Common myeloid progenitor, CD34-positive (primary cell): ENCODE data around the gene CNNM1.

Experiments
- CTCF ChIA-PET: fragments of 350-600 bp; sonication (Branson Sonifier 250); formaldehyde crosslinking; loops from one replicate; lab custom pipeline; 2021; ENCODE audit warnings: antibody characterized with exemption; lab: Charles Lee
- POLR2A ChIA-PET: fragments of 350-600 bp; sonication (Branson Sonifier 250); formaldehyde crosslinking; loops from one replicate; lab custom pipeline; 2021; ENCODE audit warnings: antibody characterized with exemption; lab: Charles Lee
- DNase-seq, 3 donors: peaks; one replicate each; pipeline versions ENCODE4 v3.0.0 to v3.0.0-alpha.2; 2013
- H3K27ac ChIP-seq, 2 experiments: 1 replicate in 1 of 2; 2 replicates in 1 of 2; pipeline ENCODE4 v1.7.0; 2013; ENCODE audit warnings: inconsistent platforms in 2 of 2, low read length in 2 of 2, mild to moderate bottlenecking in 2 of 2, low read depth in 1 of 2, moderate library complexity in 1 of 2; ENCODE audit not compliant: severe bottlenecking in 2 of 2, insufficient read depth in 1 of 2, poor library complexity in 1 of 2
- H3K27me3 ChIP-seq, 5 experiments: replicated peaks in 2 of 5; 1 replicate in 3 of 5; 2 replicates in 2 of 5; pipeline versions ENCODE4 v1.6.1 to v1.7.0; 2013; ENCODE audit warnings: low read length in 4 of 5, mild to moderate bottlenecking in 2 of 5, moderate library complexity in 2 of 5, inconsistent platforms in 1 of 5; ENCODE audit not compliant: insufficient read depth in 5 of 5, control insufficient read depth in 4 of 5
- H3K36me3 ChIP-seq, 4 experiments: 1 replicate in 2 of 4; 2 replicates in 2 of 4; pipeline versions ENCODE4 v1.6.1 to v1.7.0; 2013; ENCODE audit warnings: low read length in 3 of 4, control low read depth in 1 of 4, mild to moderate bottlenecking in 1 of 4; ENCODE audit not compliant: control insufficient read depth in 4 of 4, insufficient read depth in 4 of 4
- H3K4me1 ChIP-seq, 4 experiments: 1 replicate in 3 of 4; 2 replicates in 1 of 4; pipeline versions ENCODE4 v1.6.1 to v1.7.1; 2013; ENCODE audit warnings: low read length in 3 of 4, mild to moderate bottlenecking in 3 of 4, control low read depth in 1 of 4, inconsistent platforms in 1 of 4, moderate library complexity in 1 of 4; ENCODE audit not compliant: control insufficient read depth in 4 of 4, insufficient read depth in 4 of 4; ENCODE audit errors: control extremely low read depth in 1 of 4
- H3K4me3 ChIP-seq, 7 experiments: 1 replicate in 4 of 7; 2 replicates in 3 of 7; pipeline versions ENCODE4 v1.5.1 to v1.7.0; 2013; ENCODE audit warnings: mild to moderate bottlenecking in 7 of 7, low read length in 6 of 7, moderate library complexity in 6 of 7, inconsistent platforms in 2 of 7, low read depth in 2 of 7, control low read depth in 1 of 7; ENCODE audit not compliant: insufficient read depth in 4 of 7, control insufficient read depth in 1 of 7; ENCODE audit errors: extremely low read depth in 1 of 7
- H3K9me3 ChIP-seq, 5 experiments: 1 replicate in 4 of 5; 2 replicates in 1 of 5; pipeline versions ENCODE4 v1.6.1 to v1.7.1; 2013; ENCODE audit warnings: low read length in 4 of 5, mild to moderate bottlenecking in 2 of 5, inconsistent platforms in 1 of 5, low read depth in 1 of 5, moderate library complexity in 1 of 5; ENCODE audit not compliant: control insufficient read depth in 4 of 5, insufficient read depth in 2 of 5; ENCODE audit errors: control extremely low read depth in 1 of 5
- WGBS: methylation state at CpG from one replicate; pipeline ENCODE4 v1.1.5; 2013; ENCODE audit not compliant: insufficient coverage; 5-methylcytosine and 5-hydroxymethylcytosine counted together

The CNNM1 gene

DNA sequence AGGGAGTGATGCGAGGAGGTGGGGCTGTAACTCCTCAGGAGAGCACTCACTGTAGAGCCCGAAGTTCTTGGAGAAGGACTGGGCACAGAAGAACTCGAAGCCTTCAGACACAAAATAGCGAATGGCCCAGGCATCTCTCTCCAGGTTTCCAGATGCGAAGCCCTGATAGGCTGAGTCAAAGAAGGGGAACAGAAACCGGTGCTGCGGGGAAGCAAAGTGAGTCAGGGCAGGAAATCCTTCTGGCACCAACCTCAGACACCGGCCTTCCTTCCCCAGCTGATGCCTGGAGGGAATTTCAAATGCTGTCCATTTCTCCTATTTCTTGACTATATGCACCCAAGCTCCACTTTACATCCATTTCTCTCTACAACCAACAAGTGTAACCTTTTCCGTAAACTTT, 74.5 kb downstream of the CNNM1 start:
- CTCF ChIA-PET: interaction anchor here (1.3 to 2.6 kb wide), 4 partner anchors 12 to 209 kb away, joined by 3 to 16 read pairs (median 9); no protein-coding TSS in a partner anchor
- POLR2A ChIA-PET: interaction anchor here (0.6 kb wide), 1 partner anchor 839 kb away, joined by 3 read pairs; no protein-coding TSS in a partner anchor

DNA sequence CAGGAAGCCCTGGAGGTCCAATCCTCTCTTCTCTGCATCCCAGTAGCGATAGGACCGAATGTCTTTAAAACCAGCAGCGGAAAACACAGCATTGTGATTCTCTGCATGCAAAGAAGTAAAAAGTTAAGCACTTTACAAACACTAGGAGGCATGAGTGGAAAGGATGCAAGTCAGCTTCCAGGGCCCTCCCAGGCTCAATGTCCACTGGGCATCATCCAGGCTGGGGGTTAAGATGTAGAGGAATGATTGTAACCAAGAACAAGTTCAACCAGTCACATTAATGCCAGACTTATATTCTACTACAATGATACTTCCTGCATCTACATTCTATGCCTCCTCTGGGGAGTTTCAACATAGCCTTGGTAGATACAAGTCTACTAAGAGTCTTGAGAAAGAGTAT, 77.0 kb downstream of the CNNM1 start:
- Histone ChIP-seq H3K27ac (no peak overlapping the region), H3K36me3 (peaks cover 12 to 56% (median 24%) of the 10 kb centered on the region in 4 experiments), H3K4me3 (no peak overlapping the region), H3K9me3 (no peaks in the 10 kb centered on the region), H3K27me3 (no peaks in the 10 kb centered on the region), H3K4me1 (peaks cover 0 to 12% (median 7%) of the 10 kb centered on the region in 4 experiments)
- 100% methylated on average over 2 of the region's 3 CpGs for WGBS
- CTCF ChIA-PET: interaction anchor here (2.4 kb wide), 1 partner anchor 207 kb away, joined by 8 read pairs; no protein-coding TSS in a partner anchor
- no peak for DNase-seq
- POLR2A ChIA-PET: no interaction called here

More for the DNA sequence above, 74.5 kb downstream of the CNNM1 start:
- H3K27ac ChIP-seq: no peak overlapping the region
- H3K27me3 ChIP-seq: no peaks in the 10 kb centered on the region
- peaks cover 13 to 60% (median 33%) of the 10 kb centered on the region in 4 experiments for H3K36me3 ChIP-seq
- WGBS: 19% methylated on average over 8 of the region's 9 CpGs
- H3K9me3 ChIP-seq: no peaks in the 10 kb centered on the region
- peaks cover 0 to 12% (median 7%) of the 10 kb centered on the region in 4 experiments for H3K4me1 ChIP-seq
- H3K4me3 ChIP-seq: no peak overlapping the region
- DNase-seq: peak; percentile 36 to 77 (median 65)

- Histone ChIP-seq H3K4me1 (no peaks in the 10 kb centered on the region), H3K4me3 (no peak overlapping the region), H3K27ac (no peak overlapping the region), H3K27me3 (no peaks in the 10 kb centered on the region), H3K36me3 (peaks cover 6 to 31% (median 10%) of the 10 kb centered on the region in 4 experiments), H3K9me3 (no peaks in the 10 kb centered on the region)
- POLR2A ChIA-PET: no interaction called here
- CTCF ChIA-PET: interaction anchor here (1.3 to 1.5 kb wide), 2 partner anchors 150 to 303 kb away, joined by 3 read pairs; no protein-coding TSS in a partner anchor
- DNase-seq: no peak
- WGBS: no CpG with 5 or more reads among the region's 1 CpG
Measured at GRCh38 chr10:99410146-99410545, 81.0 kb downstream of the CNNM1 start.

- DNase-seq: no peak
- ChIA-PET CTCF (interaction anchor here (1.6 to 1.7 kb wide), 2 partner anchors 18 to 20 kb away, joined by 6 to 9 read pairs; partner anchors contain the start of gene GOT1), POLR2A (no interaction called here)
- no peaks in the 10 kb centered on the region for H3K9me3 ChIP-seq
- no peak overlapping the region for H3K27ac ChIP-seq
- H3K4me3 ChIP-seq: no peak overlapping the region
- no peaks in the 10 kb centered on the region for H3K4me1 ChIP-seq
- no peaks in the 10 kb centered on the region for H3K27me3 ChIP-seq
- whole genome bisulfite sequencing: 100% methylated on average over 4 of the region's 4 CpGs
- H3K36me3 ChIP-seq: peaks cover 3 to 27% (median 5%) of the 10 kb centered on the region in 4 experiments
Measured at GRCh38 chr10:99410876-99411275, 81.7 kb downstream of the CNNM1 start.

DNA sequence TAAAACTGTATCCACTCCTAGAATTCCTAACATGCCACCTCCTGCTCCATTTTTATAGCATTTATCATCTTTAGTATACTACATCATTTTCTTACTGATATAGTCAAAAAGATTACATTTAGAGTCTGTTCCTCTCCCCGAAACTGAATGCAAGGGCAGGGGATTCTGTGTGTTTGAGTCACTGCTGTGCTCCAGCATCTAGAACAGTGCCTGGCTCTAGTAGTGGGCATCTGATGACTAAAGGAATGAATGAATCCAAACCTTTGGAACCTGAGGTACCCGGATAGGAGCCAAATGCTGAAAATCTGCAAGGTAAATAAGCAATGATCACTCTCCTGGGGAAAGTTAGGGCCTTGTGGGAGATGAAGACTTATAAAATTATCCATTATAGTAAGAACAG, 82.4 kb downstream of the CNNM1 start:
- Histone ChIP-seq H3K9me3 (no peaks in the 10 kb centered on the region), H3K4me3 (no peak overlapping the region), H3K27me3 (no peaks in the 10 kb centered on the region), H3K27ac (no peak overlapping the region), H3K4me1 (no peaks in the 10 kb centered on the region), H3K36me3 (peaks cover 0 to 20% (median 0%) of the 10 kb centered on the region in 4 experiments)
- CTCF ChIA-PET: interaction anchor here (1.6 to 1.7 kb wide), 2 partner anchors 19 kb away, joined by 6 to 9 read pairs; partner anchors contain the start of gene GOT1
- POLR2A ChIA-PET: no interaction called here
- 100% methylated on average over 1 of the region's 2 CpGs for WGBS
- no peak for DNase-seq

- WGBS: 100% methylated on average over 1 of the region's 1 CpG
- H3K36me3 ChIP-seq: peaks cover 0 to 16% (median 0%) of the 10 kb centered on the region in 4 experiments
- H3K27ac ChIP-seq: no peak overlapping the region
- H3K4me1 ChIP-seq: no peaks in the 10 kb centered on the region
- no peaks in the 10 kb centered on the region for H3K9me3 ChIP-seq
- no peaks in the 10 kb centered on the region for H3K27me3 ChIP-seq
- no peak for DNase-seq
- CTCF ChIA-PET: interaction anchor here (0.9 to 1.8 kb wide), 4 partner anchors 18 to 51 kb away, joined by 3 to 9 read pairs (median 4); partner anchors contain the start of gene GOT1
- H3K4me3 ChIP-seq: no peak overlapping the region
- POLR2A ChIA-PET: no interaction called here
Measured at GRCh38 chr10:99412099-99412498, 82.9 kb downstream of the CNNM1 start.

- H3K4me1 ChIP-seq: no peaks in the 10 kb centered on the region
- no peak for DNase-seq
- no peaks in the 10 kb centered on the region for H3K9me3 ChIP-seq
- H3K27me3 ChIP-seq: no peaks in the 10 kb centered on the region
- peaks cover 7 to 25% (median 16%) of the 10 kb centered on the region in 4 experiments for H3K36me3 ChIP-seq
- ChIA-PET POLR2A (no interaction called here), CTCF (interaction anchor here (1.0 to 1.9 kb wide), 3 partner anchors 10 to 26 kb away, joined by 3 to 7 read pairs (median 4); no protein-coding TSS in a partner anchor)
- no peak overlapping the region for H3K4me3 ChIP-seq
- H3K27ac ChIP-seq: no peak overlapping the region
Measured at GRCh38 chr10:99418910-99419624, 89.9 kb downstream of the CNNM1 start.
